ENCODE data around the gene KRT39.

DNA sequence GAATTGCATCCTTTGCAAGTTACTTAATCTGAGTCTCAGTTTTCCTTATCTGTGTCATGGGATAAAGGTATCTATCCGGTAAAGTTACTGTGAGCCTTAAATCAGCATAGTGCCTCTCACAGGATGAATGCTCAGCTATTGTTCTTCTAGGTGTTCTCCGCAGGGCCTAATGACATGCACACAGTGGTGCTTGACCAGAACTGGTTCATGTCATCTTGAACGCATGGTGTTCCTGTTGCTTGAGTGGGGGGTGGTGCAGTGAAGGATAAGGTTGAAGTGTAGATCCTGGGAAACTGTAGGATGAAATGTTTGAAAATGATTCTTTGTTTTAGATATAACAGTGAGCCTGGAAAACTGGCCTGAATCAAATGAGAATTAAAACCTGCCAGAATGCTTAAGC lies 13.4 kb upstream of the KRT39 start:
- TF ChIP-seq ZBTB33 (IDR thresholded peaks at IDR 0.05) (no peak), CTCF (IDR thresholded peaks at IDR 0.05; ENCODE audit: low read depth, low read length, missing input control) (no peak), TAF1 (conservative IDR thresholded peaks at IDR 0.05) (no peak), RAD21 (IDR thresholded peaks at IDR 0.05) (no peak), MAX (IDR thresholded peaks at IDR 0.05) (no peak), JUND (IDR thresholded peaks at IDR 0.05) (no peak), REST (IDR thresholded peaks at IDR 0.05) (no peak), FOXA1 (IDR thresholded peaks at IDR 0.05) (no peak)
